HG03354 (cell line): ENCODE measurements around the gene REG1B.

Experiments
- ATAC-seq: cut with Tn5 transposase; IDR thresholded peaks from one replicate; pipeline ENCODE4 v1.9.1; 2021; ENCODE audit warnings: mild to moderate bottlenecking; ENCODE audit not compliant: unreplicated experiment, poor library complexity, severe bottlenecking

The REG1B gene, protein sequence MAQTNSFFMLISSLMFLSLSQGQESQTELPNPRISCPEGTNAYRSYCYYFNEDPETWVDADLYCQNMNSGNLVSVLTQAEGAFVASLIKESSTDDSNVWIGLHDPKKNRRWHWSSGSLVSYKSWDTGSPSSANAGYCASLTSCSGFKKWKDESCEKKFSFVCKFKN

DNA sequence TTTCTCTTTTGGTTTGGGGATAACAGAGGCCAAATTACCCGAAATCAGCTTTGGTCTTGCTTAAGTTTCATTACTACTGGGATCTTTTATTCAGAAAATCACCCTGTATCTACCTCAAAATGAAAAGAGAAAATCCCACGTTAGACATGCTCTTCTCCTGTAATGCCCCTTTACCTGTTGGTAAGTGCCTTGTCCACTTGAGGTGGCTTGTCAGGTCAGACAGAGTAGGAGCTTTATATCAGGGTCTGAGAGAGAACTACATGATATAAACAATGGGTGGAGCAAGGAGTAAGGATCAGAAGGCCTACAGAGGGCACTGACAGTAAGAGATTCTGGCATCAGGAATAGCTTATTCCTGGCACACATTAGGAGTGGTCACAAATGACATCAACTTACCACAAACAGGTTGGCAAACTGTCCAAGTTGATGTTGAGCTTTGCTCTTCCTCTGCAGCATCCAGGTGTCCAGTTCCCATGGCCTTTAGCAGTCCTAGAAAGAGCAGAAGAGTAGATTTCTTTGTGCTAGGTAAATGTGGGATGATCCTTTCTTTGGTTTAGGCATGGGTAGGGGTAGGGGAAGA lies at the start of gene REG1B:
Gene REG1B (minus strand): TSS at position 209 of the 580 bp plus-strand sequence. CDS start 381 bp downstream, outside the sequence.
- ATAC-seq = no peak

DNA sequence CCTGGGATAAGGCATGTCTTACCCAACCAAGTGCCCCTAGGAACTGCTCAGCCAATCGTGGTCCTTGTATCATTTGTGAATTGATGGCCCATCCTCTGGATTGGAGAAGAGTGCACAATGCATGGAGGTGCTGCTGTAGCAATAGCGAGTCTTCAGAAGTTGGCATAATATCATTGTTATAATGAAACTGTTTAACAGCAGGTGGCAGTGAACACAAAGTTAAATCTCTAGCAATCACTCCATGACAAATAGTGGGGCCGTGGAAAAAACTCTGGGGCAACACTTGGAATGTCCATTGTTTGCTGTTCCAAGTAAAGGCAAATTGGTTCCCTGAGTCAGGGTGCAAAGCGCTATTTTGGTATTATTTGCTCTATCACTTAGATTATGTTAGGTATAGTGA lies 43.9 kb upstream of the REG1B start:
- ATAC-seq = no peak

DNA sequence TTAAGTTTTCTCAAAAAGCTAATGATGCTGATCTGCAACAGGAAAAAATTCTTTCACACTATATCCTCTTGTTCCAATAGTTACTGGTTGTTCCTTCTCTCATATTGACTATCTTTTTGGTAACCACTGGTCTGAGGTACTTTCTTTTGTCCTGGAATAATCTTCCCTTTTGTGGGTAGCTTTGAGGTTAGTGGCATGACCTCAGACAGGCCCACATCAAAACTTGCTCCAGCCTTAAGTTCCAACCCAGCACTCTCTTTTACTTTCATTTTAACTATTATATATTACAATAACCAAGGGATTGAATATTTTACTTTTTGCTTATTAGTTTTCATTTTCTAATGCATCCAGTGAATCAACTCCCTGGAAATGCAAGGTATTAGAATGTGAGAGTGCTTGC lies 42.0 kb upstream of the REG1B start:
- no peak for ATAC-seq

DNA sequence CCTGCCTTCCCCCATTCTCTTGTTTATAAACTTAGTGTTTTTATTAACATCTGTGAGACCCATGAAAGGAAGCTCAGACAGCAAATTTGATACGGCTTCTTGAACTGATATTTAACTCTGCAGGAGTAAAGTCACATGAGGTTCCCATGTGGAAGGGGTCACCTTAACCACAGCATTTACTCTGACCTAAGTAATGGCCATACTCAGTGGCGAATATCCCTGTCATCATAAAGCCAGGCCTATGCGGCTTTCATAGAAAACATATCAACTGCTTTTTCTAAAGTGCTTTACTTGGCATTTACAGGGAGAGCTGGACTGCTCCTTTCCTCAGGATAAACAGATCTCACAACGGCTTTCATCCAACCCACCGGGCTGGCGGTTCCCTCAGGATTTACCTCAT lies 41.5 kb upstream of the REG1B start:
- ATAC-seq = no peak

DNA sequence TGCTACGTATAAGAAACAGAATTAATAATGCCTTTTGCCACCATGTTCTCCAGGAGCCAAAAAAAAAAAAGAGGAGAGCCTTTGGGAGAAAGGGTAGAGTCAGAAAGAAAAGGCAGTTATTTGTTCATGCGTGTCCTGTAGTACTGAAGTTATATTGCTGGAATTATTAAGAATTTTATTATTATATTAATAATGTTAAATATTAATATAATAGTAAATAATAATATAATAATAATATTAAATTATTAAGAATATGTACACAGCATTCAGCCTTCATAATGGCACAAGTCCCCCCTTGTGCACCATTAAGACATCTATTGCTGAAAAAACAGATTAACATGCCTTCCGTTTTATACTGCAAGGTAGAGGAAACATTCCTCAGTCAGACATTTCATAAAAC lies 40.6 kb upstream of the REG1B start:
- no peak for ATAC-seq

DNA sequence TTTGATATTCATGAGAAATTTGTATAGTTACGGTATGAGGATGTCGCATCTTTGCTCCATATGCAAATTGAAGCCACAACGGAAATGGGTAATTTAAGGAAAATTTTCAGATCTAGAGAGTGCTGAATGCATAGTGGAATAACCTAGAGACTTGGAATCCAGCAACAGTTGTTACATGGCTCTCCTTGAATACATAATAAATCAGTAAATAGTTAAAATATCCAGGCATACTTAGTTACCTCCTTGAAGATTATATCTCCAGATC lies 37.9 kb upstream of the REG1B start:
- ATAC-seq = no peak

DNA sequence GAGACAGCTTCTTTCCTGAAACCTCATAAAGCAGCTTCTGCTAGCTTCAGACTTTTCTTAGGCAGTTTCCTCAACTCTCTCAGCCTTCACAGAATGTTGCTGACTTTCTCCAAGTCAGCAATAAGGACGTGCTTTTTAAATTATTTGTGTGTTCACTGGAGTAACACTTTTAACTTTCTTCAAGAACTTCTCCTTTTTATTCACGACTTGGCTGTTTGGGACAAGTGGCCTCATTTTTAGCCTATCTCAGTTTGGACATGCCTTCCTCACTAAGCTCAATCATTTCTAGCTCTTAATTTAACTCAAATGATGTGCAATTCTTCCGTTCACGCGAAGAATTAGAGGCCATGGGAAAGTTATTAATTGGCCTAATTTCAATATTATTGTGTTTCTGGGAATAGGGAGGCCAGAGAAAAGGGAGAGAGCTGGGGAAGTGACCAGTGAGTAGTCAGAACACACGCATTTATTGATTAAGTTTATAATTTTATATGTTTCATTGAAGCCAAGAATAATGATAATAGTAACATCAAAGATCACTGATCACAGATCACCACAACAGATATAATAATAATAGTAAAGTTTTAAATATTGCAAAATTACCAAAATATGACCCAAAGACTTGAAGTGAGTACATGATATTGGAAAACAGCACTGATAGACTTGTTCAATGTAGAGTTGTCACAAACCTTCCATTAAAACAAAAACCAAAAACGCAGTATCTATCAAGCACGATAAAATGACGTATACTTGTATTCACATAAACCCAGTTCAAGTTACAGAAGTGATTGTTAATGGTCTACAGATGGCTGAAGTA lies 37.3 kb upstream of the REG1B start:
- no peak for ATAC-seq

DNA sequence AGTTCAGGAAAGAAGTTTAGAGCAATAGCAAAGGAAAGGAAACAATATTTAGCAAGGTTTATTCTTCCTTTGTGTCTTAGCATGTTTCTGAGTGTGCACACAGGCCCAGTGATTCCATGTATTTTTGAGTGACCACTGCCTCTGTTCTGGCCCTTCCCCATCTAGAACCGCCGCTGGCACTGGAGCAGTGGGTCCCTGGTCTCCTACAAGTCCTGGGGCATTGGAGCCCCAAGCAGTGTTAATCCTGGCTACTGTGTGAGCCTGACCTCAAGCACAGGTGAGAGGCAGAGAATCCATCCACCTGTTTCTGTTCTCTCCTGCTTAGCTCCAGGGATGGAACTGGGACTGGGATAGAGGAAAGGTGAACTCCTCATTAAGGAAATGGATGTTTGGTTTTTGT lies 34.9 kb upstream of the REG1B start:
- ATAC-seq = no peak

DNA sequence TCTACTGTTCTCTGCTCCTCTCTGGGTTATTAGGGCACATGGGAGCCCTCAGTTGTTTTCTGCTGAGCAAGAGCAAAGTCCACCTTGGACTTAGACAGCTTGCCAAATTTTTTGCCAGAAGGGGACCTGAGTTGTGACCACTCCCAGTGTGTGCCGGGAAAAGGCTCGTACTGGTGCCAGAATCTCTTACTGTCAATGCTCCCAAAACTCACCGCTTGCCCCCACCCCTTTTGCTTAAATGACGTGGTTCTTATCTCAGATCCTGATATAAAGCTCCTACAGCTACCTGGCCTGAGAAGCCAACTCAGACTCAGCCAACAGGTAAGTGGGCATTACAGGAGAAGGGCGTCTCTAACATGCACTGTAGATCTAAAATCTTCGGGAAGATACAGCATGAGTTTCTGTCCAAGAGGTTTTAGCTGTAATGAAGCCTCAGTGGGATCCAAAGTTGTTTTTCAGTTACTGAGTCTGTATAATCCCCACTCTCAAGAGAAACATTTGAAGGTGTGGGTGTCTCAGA lies 32.5 kb upstream of the REG1B start, which contains the start of gene REG1A:
Gene REG1A (plus strand): TSS at position 295 of the 520 bp plus-strand sequence. CDS start 374 bp downstream, outside the sequence.
- ATAC-seq = no peak

DNA sequence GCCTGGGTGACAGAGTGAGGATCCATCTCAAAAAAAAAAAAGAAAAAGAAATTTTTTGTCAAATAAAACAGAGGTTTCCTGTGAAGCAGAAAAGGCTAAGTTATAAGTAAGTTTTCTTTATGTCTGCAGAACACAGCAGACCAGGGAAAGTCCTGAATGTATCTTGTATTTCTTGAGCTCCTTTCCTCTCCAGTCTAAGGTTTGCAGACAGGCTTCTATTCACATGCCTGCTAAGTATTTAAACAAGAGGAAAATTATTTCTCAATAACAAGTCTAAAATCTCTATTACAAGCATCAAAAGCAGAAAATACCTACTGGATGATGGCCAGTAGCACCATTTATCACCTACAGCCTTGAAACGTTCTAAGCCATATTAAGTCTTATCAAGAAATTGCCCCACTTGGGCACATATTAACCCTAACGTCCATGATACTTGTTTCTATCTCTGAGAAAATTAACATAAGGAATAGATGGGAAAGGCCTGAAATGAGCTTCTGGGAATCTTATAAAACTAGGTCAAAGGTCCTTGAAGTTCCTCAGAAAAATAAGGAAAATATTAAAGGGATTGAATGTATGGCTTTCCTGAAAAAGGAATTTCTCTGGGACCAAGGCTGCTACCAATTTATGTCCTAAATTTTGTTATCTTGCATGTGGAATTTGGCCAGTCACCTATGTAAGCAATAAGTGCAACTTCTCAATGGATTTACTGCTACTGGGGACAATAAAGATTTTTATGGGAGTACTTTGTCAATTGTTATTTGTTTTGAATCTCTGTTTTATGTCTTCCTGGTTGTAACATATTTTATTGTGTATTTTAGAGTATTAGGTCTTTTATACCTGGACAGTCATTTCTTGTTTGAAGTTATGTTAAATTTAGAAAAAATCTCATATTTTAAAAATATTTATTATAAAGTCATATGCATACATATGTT lies 29.5 kb upstream of the REG1B start:
- no peak for ATAC-seq

DNA sequence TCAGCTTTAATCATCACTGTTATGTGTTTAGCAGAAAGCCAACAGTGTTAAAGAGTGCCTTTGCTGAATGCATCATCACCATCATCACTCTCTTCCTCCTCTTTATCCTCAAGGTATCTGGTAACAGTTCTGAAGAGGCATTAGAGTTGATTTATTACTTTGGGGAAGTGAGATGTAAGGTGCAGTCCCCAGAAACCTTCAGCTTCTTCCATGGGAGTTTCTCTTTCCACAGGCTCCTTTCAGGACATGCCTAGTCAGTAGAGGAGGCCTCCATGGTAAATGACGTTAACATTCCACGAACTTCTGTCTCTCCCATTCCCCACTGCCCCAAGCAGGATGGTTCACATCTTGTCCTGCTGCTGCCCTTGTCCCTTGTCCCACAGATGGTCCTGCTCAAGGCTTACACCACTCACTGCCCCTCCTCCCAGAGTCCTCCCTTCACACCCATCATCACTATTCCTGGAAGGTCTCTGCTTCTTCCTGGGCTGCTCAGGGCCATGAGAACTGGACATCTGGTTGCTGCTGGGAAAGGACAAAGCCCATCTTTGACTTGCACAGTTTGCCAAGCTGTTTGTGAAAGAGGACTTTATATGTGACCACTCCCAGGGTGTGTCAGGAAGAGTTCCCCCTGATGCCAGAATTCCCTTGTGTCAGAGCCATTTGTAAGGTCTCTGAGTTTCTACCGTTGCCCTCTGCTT lies 27.2 kb upstream of the REG1B start:
- no peak for ATAC-seq

DNA sequence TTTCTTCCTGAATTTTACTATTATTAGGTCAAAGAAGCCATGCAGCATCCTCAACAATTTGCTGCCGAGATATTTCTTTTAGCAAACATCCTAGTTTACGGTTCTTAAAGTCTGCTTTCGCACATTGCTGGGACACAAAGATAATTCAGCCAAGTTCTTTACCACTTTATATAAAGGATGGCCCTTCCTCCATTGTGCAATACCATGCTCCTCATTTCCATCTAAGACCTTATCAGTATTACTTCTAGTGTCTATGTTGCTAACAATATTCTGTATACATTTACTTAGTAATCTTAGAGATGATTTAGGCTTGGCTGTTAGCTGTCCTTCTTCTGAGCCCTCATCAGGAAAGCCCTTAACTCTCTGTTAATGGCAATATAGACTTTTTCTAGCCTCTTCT lies 24.5 kb upstream of the REG1B start:
- no peak for ATAC-seq

DNA sequence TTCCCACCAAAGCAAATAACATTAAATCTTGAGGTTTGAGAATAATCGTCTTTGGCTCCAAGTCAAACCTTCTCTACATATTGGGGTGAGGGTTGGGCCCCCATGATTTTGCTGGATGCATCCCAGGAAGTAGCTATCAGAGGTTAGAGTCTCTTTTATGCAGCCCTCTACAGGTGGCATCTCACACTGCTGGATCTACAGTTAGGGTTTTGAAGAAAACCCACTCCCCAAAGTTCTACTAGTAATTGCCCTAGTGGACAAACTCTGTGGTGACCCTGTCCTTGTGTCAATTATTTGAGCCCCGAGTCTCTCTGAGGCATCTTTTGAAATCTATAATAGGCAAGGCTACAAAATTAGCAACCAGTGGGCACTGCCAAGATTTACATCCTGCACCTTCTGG lies 17.5 kb upstream of the REG1B start:
- no peak for ATAC-seq

DNA sequence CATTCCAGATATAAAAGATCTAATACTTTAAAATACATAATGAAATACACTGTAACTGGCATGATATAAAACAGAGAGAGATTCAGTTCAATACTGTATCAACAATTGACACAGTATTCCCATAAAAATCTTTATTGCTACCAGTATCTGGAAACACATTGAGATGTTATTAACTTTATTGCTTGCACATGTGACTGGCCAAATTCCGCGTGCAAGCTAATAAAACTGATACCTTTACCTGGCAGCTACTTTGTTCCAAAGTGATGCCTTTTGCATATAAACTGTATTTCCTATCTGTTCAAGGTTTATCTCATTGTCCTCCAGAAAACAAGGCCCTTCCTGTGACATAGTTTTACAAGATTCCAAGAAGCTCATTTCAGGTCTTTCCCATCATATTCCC lies 15.4 kb upstream of the REG1B start:
- ATAC-seq = no peak

DNA sequence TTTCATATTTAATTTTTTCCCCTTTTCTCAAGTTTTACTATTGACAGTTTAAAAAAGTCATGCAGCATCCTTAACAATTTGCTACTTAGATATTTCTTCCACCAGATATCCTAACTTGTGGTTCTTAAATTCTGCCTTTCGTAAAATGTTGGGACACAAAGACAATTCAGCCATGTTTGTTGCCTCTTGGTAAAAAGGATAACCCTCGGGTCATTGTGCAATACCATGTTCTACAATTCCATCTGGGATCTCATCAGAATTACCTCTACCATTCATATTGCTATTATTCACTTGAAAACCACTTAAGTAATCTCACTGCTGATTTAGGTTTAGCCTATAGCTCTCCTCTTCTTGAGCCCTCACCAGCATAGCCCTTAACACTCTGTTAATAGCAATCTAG lies 13.2 kb upstream of the REG1B start:
- ATAC-seq = no peak

DNA sequence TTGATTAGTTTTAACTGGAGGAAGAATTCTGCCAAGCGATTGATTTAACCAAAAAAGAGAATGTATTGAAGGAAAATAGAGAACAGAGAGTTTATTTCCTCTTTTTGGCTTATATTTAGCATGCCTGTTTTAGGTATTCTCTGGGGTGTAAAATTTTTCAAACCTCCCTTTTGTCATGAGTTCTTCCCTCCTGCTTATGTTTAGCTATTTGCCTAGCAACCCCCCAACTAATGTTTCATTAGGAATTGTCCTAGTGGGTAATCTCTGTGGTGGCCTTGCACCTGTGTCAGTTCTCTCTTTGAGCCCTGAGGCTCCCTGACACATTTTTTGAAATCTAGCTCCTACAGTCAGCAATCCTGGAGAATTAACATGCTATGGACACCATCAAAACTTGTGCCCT lies 12.5 kb upstream of the REG1B start:
- no peak for ATAC-seq

DNA sequence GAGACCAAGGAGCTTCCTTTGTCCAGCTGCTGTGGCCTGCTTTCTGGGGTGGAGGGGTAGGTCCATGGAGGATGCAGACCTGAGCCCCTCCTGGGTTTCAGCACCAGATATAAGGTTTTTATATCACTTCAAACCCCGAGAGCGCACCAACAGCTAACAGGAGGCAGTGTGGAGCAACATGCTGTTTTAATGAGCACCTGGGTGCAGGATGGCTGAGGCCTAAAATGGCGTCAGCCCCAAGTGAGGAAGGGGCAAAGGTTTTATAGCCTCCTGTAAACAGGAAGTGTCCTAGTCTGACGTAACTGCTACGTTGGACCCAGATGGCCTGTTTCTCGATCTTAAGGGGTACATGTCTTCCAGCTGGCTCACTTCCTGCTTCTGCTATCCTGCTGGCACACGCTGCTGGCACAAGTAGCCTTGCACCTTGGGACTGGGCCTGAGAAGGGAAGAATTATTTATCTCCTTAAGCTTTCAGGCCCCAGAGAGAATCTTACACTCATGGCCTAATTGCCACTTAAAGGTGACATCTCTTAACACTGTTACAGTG lies 11.4 kb upstream of the REG1B start:
- ATAC-seq = no peak

DNA sequence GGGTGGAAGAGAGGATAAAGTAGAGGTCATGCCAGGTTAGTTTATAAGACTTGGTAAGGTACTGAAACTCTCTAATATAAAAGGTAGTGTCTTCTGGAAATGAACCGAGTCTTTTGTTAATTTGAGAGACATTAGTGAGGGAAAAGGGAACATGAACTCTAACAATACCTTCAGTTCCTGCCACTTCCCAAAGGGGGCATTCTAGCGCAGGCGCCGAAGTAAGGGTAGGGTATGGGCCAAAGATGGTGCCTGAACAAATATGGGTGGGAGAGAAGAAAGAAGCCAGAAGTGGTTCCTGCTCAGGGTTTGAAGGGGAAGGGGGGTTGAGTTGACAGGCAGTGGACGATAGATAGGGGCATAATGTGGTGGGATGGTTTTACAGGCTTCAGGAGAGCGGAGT lies 10.1 kb upstream of the REG1B start:
- no peak for ATAC-seq

DNA sequence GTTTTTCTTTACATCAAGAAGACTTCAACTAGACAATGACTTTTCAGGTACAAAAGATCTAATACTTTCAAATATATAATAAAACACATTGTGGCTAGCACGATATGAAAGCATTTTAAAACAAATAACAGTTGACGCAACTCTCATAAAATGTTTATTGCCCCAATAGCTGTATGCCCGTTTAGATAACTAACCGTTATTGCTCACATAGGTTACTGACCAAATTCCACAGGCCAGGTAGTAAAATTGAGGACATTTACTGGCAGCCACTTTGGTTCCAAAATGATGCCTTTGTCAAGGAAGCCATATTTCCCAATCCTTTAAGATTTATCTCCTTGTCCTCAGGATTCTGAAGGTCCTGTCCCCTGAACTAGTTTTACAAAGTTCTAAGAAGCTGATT lies 2.9 kb upstream of the REG1B start:
- ATAC-seq = no peak
